Measurements from ENCODE around the gene KIF20A. TPM values are rescaled to one million over a fixed set of nuclear protein-coding genes. Genes with fewer than 3 reads are reported as not detected.

KIF20A gene
- polyA plus RNA-seq, 1 of the 3 experiments (the other 2 are of a cell fraction): 16.0 TPM

GRCh38 chr5:138169124-138169523 is 9.8 kb upstream of the KIF20A start:
- H3K4me1 ChIP-seq (ENCODE audit: control insufficient read depth in 1 of 2, insufficient read depth in 2 of 2, low read depth in 1 of 2, low read length in 1 of 2): no peaks in the 10 kb centered on the region
- H3K36me3 ChIP-seq (replicated peaks in 1 of 2; ENCODE audit: control insufficient read depth in 1 of 2, insufficient read depth in 2 of 2, low read length in 1 of 2): peaks cover 75 to 88% of the 10 kb centered on the region in 2 experiments
- POLR2A ChIA-PET: no interaction called here
- no peaks in the 10 kb centered on the region for H3F3A ChIP-seq (replicated peaks; ENCODE audit: insufficient read depth)
- CTCF ChIA-PET: interaction anchor here (0.7 to 2.0 kb wide), 3 partner anchors 11 to 133 kb away, joined by 3 to 5 read pairs (median 4); no protein-coding TSS in a partner anchor
- no peaks in the 10 kb centered on the region for H3K27me3 ChIP-seq (ENCODE audit: insufficient read depth)
- no peak overlapping the region for H3K4me2 ChIP-seq
- DNase-seq: no peak
- H3K79me2 ChIP-seq (ENCODE audit: insufficient read depth): peaks cover 29% of the 10 kb centered on the region
- no peak overlapping the region for H3K9ac ChIP-seq
- H2AFZ ChIP-seq (ENCODE audit: low read depth): no peak overlapping the region
- no peak overlapping the region for H3K4me3 ChIP-seq (ENCODE audit: low read depth in 2 of 2, low read length in 1 of 2)
- H3K9me3 ChIP-seq: no peaks in the 10 kb centered on the region
- H4K20me1 ChIP-seq (ENCODE audit: insufficient read depth): no peaks in the 10 kb centered on the region
- no peak overlapping the region for H3K27ac ChIP-seq (ENCODE audit: low read depth in 2 of 2, low read length in 1 of 2)
- 92% methylated on average over 5 of the region's 5 CpGs for WGBS (ENCODE audit: low lambda C conversion rate)
- TF ChIP-seq POLR2AphosphoS5 (IDR thresholded peaks at IDR 0.05; ENCODE audit: low read depth, low read length) (no peak), NFIC (IDR thresholded peaks at IDR 0.05; ENCODE audit: borderline replicate concordance) (no peak), SIN3A (IDR thresholded peaks at IDR 0.05; ENCODE audit: borderline replicate concordance, low read depth, low read length) (no peak), CHD2 (IDR thresholded peaks at IDR 0.05; ENCODE audit: low read length, partially characterized antibody) (no peak), MEF2A (IDR thresholded peaks at IDR 0.05; ENCODE audit: borderline replicate concordance, low read depth) (no peak), GATA2 (CRISPR knock-in tag; IDR thresholded peaks at IDR 0.05) (no peak), NRF1 (IDR thresholded peaks at IDR 0.05; ENCODE audit: low read depth, low read length) (no peak), FOXJ3 (CRISPR knock-in tag; IDR thresholded peaks at IDR 0.05) (no peak), TEAD4 (IDR thresholded peaks at IDR 0.05; ENCODE audit: borderline replicate concordance, insufficient read depth) (no peak)
- TF ChIP-seq, protein P1, sequence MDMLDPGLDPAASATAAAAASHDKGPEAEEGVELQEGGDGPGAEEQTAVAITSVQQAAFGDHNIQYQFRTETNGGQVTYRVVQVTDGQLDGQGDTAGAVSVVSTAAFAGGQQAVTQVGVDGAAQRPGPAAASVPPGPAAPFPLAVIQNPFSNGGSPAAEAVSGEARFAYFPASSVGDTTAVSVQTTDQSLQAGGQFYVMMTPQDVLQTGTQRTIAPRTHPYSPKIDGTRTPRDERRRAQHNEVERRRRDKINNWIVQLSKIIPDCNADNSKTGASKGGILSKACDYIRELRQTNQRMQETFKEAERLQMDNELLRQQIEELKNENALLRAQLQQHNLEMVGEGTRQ (IDR thresholded peaks at IDR 0.05; ENCODE audit: borderline replicate concordance, low read depth, low read length): no peak
- no peaks in the 10 kb centered on the region for H3K9me2 ChIP-seq

DNA sequence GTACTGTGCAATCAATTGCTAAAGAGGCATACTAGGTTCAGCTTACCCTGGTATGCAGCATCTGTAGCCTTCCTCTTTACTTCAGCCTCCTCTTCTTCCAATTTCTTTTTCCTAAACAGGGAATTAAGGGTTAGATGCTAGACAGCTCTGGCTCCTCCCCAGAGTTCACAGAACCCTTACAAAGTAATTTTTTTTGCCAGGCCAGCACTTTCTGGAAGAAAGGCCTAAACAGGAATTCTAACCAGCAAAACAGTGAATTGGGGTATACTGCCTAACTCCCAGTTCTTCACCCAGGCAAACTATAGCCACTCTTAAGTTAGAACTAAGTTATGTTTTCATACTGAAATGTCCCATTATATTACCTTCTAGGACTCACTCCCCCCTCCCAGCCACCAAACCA is 8.6 kb upstream of the KIF20A start:
- DNase-seq: no peak
- H2AFZ ChIP-seq (ENCODE audit: low read depth): no peak overlapping the region
- H3K9me3 ChIP-seq: no peaks in the 10 kb centered on the region
- no peaks in the 10 kb centered on the region for H4K20me1 ChIP-seq (ENCODE audit: insufficient read depth)
- ChIA-PET CTCF (interaction anchor here (0.8 to 2.0 kb wide), 4 partner anchors 10 to 134 kb away, joined by 3 to 5 read pairs (median 4); no protein-coding TSS in a partner anchor), POLR2A (no interaction called here)
- no peaks in the 10 kb centered on the region for H3F3A ChIP-seq (replicated peaks; ENCODE audit: insufficient read depth)
- H3K79me2 ChIP-seq (ENCODE audit: insufficient read depth): peaks cover 38% of the 10 kb centered on the region
- TF ChIP-seq, protein P1 (IDR thresholded peaks at IDR 0.05; ENCODE audit: borderline replicate concordance, low read depth, low read length): no peak
- TF ChIP-seq RCOR1 (IDR thresholded peaks at IDR 0.05; ENCODE audit: low read length): no peak
- no peak for TF ChIP-seq EP300 (IDR thresholded peaks at IDR 0.05; ENCODE audit: borderline replicate concordance in 1 of 2, low read depth in 1 of 2, low read length in 1 of 2)
- TF ChIP-seq TCF12 (IDR thresholded peaks at IDR 0.05): no peak
- no peak for TF ChIP-seq EZH2phosphoT487 (IDR thresholded peaks at IDR 0.05; ENCODE audit: borderline replicate concordance, low read depth)
- TF ChIP-seq JUND (IDR thresholded peaks at IDR 0.05): no peak
- no peak for TF ChIP-seq MAX (IDR thresholded peaks at IDR 0.05; ENCODE audit: low read depth)
- no peak for TF ChIP-seq GABPA (IDR thresholded peaks at IDR 0.05; ENCODE audit: low read depth)
- TF ChIP-seq GATA2 (CRISPR knock-in tag; IDR thresholded peaks at IDR 0.05): no peak
- no peak overlapping the region for H3K27ac ChIP-seq (ENCODE audit: low read depth in 2 of 2, low read length in 1 of 2)
- no peaks in the 10 kb centered on the region for H3K4me1 ChIP-seq (ENCODE audit: control insufficient read depth in 1 of 2, insufficient read depth in 2 of 2, low read depth in 1 of 2, low read length in 1 of 2)
- no peak overlapping the region for H3K4me2 ChIP-seq
- H3K9me2 ChIP-seq: no peaks in the 10 kb centered on the region
- H3K36me3 ChIP-seq (replicated peaks in 1 of 2; ENCODE audit: control insufficient read depth in 1 of 2, insufficient read depth in 2 of 2, low read length in 1 of 2): peaks cover 64 to 88% of the 10 kb centered on the region in 2 experiments
- no peaks in the 10 kb centered on the region for H3K27me3 ChIP-seq (ENCODE audit: insufficient read depth)
- H3K4me3 ChIP-seq (ENCODE audit: low read depth in 2 of 2, low read length in 1 of 2): no peak overlapping the region
- no peak overlapping the region for H3K9ac ChIP-seq

Data from SK-N-SH (cell line).